Measurements from ENCODE around the gene CEACAM18. TPM values are rescaled to one million over a fixed set of nuclear protein-coding genes. Genes with fewer than 3 reads are reported as not detected.

The CEACAM18 gene
- total and polyA plus RNA-seq, 2 of the 4 experiments (the other 2 are of a cell fraction) = not detected

DNA sequence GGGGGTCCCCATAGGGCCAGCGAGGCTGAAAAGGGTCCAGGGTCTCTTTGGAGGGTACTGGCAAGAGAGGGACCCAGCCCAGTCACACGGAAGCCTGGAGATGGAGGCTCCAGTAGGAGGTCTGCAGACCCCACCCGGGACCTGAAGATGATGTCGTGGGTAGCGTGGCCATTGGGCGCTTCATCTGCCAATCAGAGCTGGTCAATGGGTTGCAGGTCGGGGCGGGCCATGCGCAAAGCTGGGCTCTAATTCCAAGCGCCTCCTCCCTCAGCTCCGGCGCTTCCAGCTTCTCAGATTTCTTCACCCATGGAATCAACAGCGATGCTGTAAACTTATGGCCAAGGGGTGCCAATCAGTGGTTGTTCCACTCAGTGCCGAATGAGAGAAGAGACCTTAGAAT lies 12.3 kb downstream of the CEACAM18 start:
- Histone ChIP-seq H3K4ac (ENCODE audit: low read depth, low read length) (no peak overlapping the region), H4K20me1 (ENCODE audit: insufficient read depth, low read length) (no peaks in the 10 kb centered on the region), H3K79me1 (ENCODE audit: low read depth in 1 of 2, low read length in 2 of 2) (no peaks in the 10 kb centered on the region), H3K56ac (ENCODE audit: extremely low read depth, insufficient read depth, low read length) (no peak overlapping the region), H2BK120ac (ENCODE audit: low read depth, low read length) (no peak overlapping the region), H2BK15ac (ENCODE audit: low read depth, low read length) (no peak overlapping the region), H3K18ac (ENCODE audit: low read depth, low read length) (no peak overlapping the region), H3K14ac (replicated peaks; ENCODE audit: low read depth, low read length) (no peak overlapping the region), H3K23ac (ENCODE audit: low read depth, low read length) (no peak overlapping the region), H3K9me3 (ENCODE audit: control insufficient read depth, insufficient read depth, low read length) (peaks cover 7% of the 10 kb centered on the region), H2BK5ac (ENCODE audit: low read depth, low read length, poor library complexity, severe bottlenecking) (no peak overlapping the region), H3K27me3 (ENCODE audit: control insufficient read depth, insufficient read depth, low read length) (no peaks in the 10 kb centered on the region), H4K91ac (ENCODE audit: insufficient read depth, low read depth, low read length) (no peak overlapping the region), H2AFZ (replicated peaks; ENCODE audit: low read length, poor library complexity) (no peak overlapping the region), H2AK9ac (replicated peaks; ENCODE audit: low read depth, low read length, poor library complexity) (no peak overlapping the region), H3K9ac (ENCODE audit: low read depth, low read length) (no peak overlapping the region), H2BK20ac (ENCODE audit: low read depth, low read length) (no peak overlapping the region), H3K4me1 (ENCODE audit: control insufficient read depth, insufficient read depth, low read length) (no peaks in the 10 kb centered on the region), H3K9me1 (ENCODE audit: insufficient read depth, low read length) (no peaks in the 10 kb centered on the region), H3K4me3 (ENCODE audit: insufficient read depth, low read depth, low read length) (no peak overlapping the region), H2AK5ac (ENCODE audit: low read depth, low read length) (no peak overlapping the region), H4K5ac (ENCODE audit: low read depth, low read length) (no peak overlapping the region), H4K8ac (ENCODE audit: low read depth in 2 of 2, low read length in 2 of 2) (no peak overlapping the region), H3K4me2 (ENCODE audit: low read depth, low read length) (no peak overlapping the region), H3K36me3 (ENCODE audit: control insufficient read depth, insufficient read depth, low read length) (no peaks in the 10 kb centered on the region), H3K27ac (ENCODE audit: insufficient read depth, low read length) (no peak overlapping the region)
- ChIA-PET CTCF (interaction anchor here (0.6 kb wide), 1 partner anchor 15 kb away, joined by 3 read pairs; no protein-coding TSS in a partner anchor), POLR2A (ENCODE audit: unreplicated experiment) (no interaction called here)
- TF ChIP-seq NFE2L2 (IDR thresholded peaks at IDR 0.05; ENCODE audit: low read depth, low read length) = no peak
- TF ChIP-seq MAZ (IDR thresholded peaks at IDR 0.05; ENCODE audit: borderline replicate concordance, low read depth, low read length) = no peak
- no peak for TF ChIP-seq RCOR1 (IDR thresholded peaks at IDR 0.05; ENCODE audit: insufficient replicate concordance, low read length)
- TF ChIP-seq, protein P1, sequence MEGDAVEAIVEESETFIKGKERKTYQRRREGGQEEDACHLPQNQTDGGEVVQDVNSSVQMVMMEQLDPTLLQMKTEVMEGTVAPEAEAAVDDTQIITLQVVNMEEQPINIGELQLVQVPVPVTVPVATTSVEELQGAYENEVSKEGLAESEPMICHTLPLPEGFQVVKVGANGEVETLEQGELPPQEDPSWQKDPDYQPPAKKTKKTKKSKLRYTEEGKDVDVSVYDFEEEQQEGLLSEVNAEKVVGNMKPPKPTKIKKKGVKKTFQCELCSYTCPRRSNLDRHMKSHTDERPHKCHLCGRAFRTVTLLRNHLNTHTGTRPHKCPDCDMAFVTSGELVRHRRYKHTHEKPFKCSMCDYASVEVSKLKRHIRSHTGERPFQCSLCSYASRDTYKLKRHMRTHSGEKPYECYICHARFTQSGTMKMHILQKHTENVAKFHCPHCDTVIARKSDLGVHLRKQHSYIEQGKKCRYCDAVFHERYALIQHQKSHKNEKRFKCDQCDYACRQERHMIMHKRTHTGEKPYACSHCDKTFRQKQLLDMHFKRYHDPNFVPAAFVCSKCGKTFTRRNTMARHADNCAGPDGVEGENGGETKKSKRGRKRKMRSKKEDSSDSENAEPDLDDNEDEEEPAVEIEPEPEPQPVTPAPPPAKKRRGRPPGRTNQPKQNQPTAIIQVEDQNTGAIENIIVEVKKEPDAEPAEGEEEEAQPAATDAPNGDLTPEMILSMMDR (conservative IDR thresholded peaks at IDR 0.05; ENCODE audit: low read depth, low read length) = no peak
- TF ChIP-seq RAD21 (IDR thresholded peaks at IDR 0.05; ENCODE audit: low read length) = no peak
- TF ChIP-seq, protein P2, sequence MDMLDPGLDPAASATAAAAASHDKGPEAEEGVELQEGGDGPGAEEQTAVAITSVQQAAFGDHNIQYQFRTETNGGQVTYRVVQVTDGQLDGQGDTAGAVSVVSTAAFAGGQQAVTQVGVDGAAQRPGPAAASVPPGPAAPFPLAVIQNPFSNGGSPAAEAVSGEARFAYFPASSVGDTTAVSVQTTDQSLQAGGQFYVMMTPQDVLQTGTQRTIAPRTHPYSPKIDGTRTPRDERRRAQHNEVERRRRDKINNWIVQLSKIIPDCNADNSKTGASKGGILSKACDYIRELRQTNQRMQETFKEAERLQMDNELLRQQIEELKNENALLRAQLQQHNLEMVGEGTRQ (IDR thresholded peaks at IDR 0.05; ENCODE audit: low read depth, low read length) = no peak
- TF ChIP-seq CEBPB (IDR thresholded peaks at IDR 0.05; ENCODE audit: low read depth, low read length) = no peak
- no peak for TF ChIP-seq BHLHE40 (IDR thresholded peaks at IDR 0.05; ENCODE audit: low read depth, low read length)
- TF ChIP-seq POLR2A (IDR thresholded peaks at IDR 0.05; ENCODE audit: low read depth, low read length) = no peak
- no peak for TF ChIP-seq CHD1 (IDR thresholded peaks at IDR 0.05; ENCODE audit: low read depth, low read length)
- TF ChIP-seq SMC3 (IDR thresholded peaks at IDR 0.05; ENCODE audit: low read depth, low read length) = no peak
- ATAC-seq (ENCODE audit: low read depth) (no peak), DNase-seq (no peak)
- 20% methylated on average over 4 of the region's 14 CpGs; no CpG with 5 or more reads in 1 of the 2 experiments for WGBS, 2 experiments (ENCODE audit: extremely low coverage in 2 of 2, insufficient read length in 1 of 2)
- in situ Hi-C loops (cut with MboI; ENCODE audit: low sequenced_read_pairs) = no loop called here
- dilution Hi-C loops (cut with HindIII; ENCODE audit: low sequenced_read_pairs, unreplicated experiment) = no loop called here
- BruUV-seq (replicated peaks) = no TSS peak
- intact Hi-C loops (cut with micrococcal nuclease) = no loop called here

Data from IMR-90 (cell line).